B cell (primary cell): ENCODE measurements around the gene CXCL3.

Experiments
- CTCF ChIP-seq: fragments of 200-600 bp; IDR thresholded peaks from one replicate; pipeline ENCODE4 v1.8.0; 2022; ENCODE audit warnings: antibody characterized with exemption, mild to moderate bottlenecking
- EZH2 ChIP-seq: IDR thresholded peaks from 2 replicates; pipeline ENCODE4 v1.6.1; 2012; ENCODE audit warnings: borderline replicate concordance, low read depth, mild to moderate bottlenecking, moderate library complexity, low read length; ENCODE audit not compliant: insufficient read depth, poor library complexity, severe bottlenecking

GRCh38 chr4:73991742-73992000, 46.8 kb downstream of the CXCL3 start:
- TF ChIP-seq CTCF (no peak), EZH2 (no peak)
